Stimulated activated CD4-positive, alpha-beta T cell treated with anti-CD3 and anti-CD28 coated beads, Interleukin-1b, Interleukin-23, amount 100 ng/mL, for 24 hours (primary cell): ENCODE results near the gene HTR1B.

Experiments
- DNase-seq, 4 experiments: peaks; one replicate each; pipeline ENCODE4 v3.0.0-alpha.2; 2020; ENCODE audit warnings: low read depth in 4 of 4, low spot score in 1 of 4

The HTR1B gene

DNA sequence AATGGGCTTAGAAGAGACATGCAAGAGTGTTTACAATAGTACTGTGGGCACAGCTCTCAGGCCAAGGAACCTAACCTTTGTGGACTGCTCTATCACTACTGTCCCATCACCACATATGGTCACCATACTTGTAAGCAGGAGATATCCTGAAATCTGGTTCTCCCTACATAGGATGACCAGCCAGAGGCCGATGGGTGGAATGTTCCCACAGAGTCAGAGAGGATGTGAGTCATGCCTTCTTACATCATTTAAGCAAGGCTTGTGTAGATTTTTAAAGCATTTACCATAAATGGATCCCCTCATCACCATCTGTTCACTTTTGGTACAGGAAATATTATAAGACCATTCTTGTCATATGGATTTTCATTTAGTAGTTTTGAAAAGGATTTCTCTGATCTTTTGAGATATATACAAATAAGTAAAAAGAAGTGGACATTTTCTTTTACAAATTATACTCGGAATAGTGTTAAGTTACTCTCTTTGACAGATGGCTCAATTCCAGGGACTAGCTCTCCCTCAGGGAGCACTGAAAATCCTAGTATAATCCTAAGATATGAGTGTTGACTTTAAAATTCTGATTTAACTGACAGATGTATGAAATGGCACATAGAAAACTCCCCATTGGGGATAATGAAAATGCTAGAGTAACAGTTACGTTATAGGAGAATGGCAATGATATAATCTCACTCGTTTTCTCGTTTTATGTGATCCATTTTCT, 6.6 kb downstream of the HTR1B start:
- DNase-seq: no peak

DNA sequence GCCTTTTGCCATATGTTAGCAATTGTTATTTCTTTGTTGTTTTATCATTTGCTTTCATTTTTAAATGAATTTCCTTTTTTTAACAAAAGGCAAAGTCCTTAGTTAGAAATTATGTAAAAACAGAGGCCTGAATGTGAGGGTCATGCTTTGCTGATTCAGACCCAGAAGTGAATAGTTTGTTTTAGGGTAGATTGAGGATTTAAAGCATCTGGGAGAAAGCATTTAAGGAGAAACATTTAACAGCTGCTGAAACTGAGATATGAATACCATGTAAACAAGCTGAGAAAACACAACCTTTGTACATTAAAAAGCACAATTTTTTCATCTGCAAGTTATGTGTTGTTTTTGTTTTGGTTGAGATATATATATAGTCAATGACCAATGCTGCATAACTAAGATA, 8.0 kb downstream of the HTR1B start:
- DNase-seq: no peak

DNA sequence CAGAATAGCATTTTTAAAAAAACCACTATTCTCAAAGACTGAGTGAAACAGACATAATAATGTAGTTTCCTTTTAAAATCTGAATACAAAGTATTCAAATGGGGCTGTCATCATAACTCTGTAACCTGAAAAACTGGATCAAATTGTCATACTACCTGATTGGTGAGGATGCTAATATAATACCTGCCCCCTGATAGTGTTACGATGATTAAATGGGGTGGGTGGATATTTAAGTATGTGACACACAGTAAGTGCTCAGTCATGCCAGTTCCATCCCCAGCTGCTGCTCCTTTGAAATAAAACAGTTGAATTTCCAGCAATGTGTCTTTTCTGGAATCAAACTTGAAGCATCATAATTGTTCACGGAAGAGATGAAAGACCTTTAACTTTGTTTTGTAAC, 8.9 kb downstream of the HTR1B start:
- DNase-seq: no peak

DNA sequence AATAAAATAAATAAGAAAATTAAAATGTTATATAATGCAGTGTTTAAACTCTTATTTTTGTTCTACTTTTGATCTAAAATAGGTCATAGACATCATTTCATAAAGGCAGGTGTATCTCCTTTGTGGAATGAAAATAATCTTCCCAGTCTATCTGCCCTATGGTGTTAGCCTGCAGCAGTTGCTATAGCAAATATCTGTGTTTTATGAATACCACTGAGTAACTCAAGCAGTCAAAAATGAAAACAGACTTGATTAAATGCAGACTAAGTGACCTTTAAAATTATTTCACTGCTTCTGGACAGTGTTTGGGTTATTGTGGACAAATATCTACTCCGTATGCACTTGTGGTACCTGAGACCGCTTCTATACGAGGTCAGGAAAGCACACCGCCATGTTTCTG, 11.8 kb downstream of the HTR1B start:
- no peak for DNase-seq

GRCh38 chr6:77450924-77451323, 12.4 kb downstream of the HTR1B start:
- no peak for DNase-seq

- DNase-seq: no peak
These were observed 14.7 kb downstream of the HTR1B start for GRCh38 chr6:77448546-77448945.

GRCh38 chr6:77447254-77447653, 16.0 kb downstream of the HTR1B start:
- no peak for DNase-seq

GRCh38 chr6:77446249-77446648, 17.0 kb downstream of the HTR1B start:
- no peak for DNase-seq

GRCh38 chr6:77445214-77445613, 18.1 kb downstream of the HTR1B start:
- DNase-seq: no peak

- DNase-seq: no peak
These were observed 22.9 kb downstream of the HTR1B start for GRCh38 chr6:77440206-77440976.

GRCh38 chr6:77433888-77434287, 29.4 kb downstream of the HTR1B start:
- DNase-seq: no peak

GRCh38 chr6:77430504-77430903, 32.8 kb downstream of the HTR1B start:
- no peak for DNase-seq

GRCh38 chr6:77425671-77426070, 37.6 kb downstream of the HTR1B start:
- no peak for DNase-seq

GRCh38 chr6:77425216-77425615, 38.1 kb downstream of the HTR1B start:
- no peak for DNase-seq

- no peak for DNase-seq
These were observed 38.5 kb downstream of the HTR1B start for GRCh38 chr6:77424761-77425160.

DNA sequence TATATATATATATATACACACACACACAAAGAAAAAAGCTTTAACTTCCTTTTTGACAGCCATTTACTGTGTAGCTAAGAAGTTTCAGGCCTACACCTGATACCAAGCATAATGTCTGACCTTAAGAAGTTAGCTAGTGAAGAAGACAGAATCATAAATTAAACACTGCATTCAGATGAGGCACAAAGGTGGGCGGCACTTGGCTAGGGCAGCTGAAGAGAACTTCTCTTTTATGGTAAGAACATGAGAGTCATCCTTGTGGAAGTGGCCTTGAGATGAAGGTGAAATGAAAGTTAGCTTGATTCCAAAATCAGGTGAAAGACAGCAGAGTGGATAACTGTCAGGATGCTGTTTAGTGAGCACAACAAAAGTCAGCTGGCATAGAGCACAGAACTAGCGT, 46.5 kb downstream of the HTR1B start:
- no peak for DNase-seq

DNA sequence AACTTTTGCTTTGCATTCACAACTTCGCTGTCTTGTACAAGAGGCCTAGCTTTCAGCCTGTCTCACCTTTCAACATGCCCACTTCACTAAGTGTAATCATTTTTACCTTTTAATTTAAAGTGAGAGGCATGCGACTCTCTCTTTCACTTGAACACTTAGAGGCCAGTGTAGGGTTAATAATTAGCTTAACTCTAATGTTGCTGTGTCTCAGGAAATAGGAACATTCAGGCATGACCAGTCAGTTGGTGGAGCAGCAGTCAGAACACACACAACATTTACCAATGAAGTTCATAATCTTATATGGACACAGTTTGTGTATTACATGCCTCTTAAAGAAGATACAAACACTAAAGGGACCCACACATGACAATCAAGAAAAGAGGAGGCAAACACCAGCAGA, 47.6 kb downstream of the HTR1B start:
- DNase-seq: no peak
